ENCODE measurements around the gene CST9L. TPM values are rescaled to one million over a fixed set of nuclear protein-coding genes. Genes with fewer than 3 reads are reported as not detected.

The CST9L gene
- total and polyA plus RNA-seq, 12 donors = not detected

DNA sequence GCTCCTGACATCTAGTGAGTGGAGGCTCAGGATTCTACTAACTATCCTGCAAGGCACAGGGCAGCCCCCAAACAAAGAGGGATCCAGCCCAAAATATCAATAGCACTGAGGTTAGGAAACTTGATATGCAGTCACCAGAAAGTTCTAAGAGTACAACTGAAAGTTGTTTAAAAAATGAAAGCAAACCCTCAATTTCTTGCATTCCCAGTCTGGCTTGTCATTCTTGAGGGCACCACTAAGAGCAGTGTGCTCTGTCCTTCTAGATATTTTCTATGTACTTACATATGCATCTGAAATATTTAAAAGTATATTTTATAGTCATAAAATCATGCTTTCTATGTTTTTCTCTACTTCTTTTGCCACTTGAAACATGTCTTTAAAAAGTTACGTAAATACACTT, 41.4 kb downstream of the CST9L start:
- intact Hi-C loops (cut with DNase I) = no loop called here
- Histone ChIP-seq H3K27me3 (no peaks in the 10 kb centered on the region), H3K4me1 (no peaks in the 10 kb centered on the region), H3K9me3 (peaks cover 0 to 20% (median 0%) of the 10 kb centered on the region in 11 donors), H3K4me3 (no peak overlapping the region), H3K27ac (no peak overlapping the region), H3K36me3 (no peaks in the 10 kb centered on the region)
- ATAC-seq (no peak), DNase-seq (no peak)
- 95 to 97% methylated on average over 1 of the region's 1 CpG for WGBS, 2 donors
- TF ChIP-seq CTCF (IDR thresholded peaks at IDR 0.05) = no peak

DNA sequence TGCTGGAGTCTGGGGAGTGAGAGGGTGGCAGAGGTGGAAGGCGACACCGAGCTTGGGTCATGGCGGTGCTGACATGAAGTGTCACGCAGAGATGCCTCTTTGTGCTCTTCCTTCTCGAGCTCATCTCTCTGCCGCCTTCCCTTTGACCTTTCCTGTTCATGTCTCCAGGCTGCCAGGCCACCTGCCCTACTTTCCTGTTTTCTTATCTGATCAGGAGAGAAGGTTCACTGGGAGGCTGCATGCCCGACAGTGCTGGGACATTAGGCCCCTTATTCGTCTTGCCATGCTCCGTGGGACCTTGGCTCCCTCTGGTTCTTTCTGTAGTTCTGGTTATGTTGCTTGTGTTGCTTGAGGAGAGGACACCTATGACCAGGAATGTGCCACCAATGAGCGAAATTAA, 44.1 kb downstream of the CST9L start:
- DNase-seq (no peak), ATAC-seq (no peak)
- Histone ChIP-seq H3K27ac (no peak overlapping the region), H3K27me3 (no peaks in the 10 kb centered on the region), H3K4me3 (no peak overlapping the region), H3K9me3 (peaks cover 0 to 13% (median 0%) of the 10 kb centered on the region in 11 donors), H3K36me3 (no peaks in the 10 kb centered on the region), H3K4me1 (no peaks in the 10 kb centered on the region)
- 82 to 85% methylated on average over 10 of the region's 10 CpGs for WGBS, 2 donors
- intact Hi-C loops (cut with DNase I) = no loop called here
- no peak for TF ChIP-seq CTCF (IDR thresholded peaks at IDR 0.05)

GRCh38 chr20:23520185-23520584, 48.1 kb downstream of the CST9L start:
- H3K36me3 ChIP-seq = no peaks in the 10 kb centered on the region
- no peak for DNase-seq
- intact Hi-C loops (cut with DNase I) = no loop called here
- ATAC-seq = no peak
- H3K4me3 ChIP-seq = no peak overlapping the region
- no peak overlapping the region for H3K27ac ChIP-seq
- H3K9me3 ChIP-seq = no peaks in the 10 kb centered on the region
- whole genome bisulfite sequencing, 2 donors = 74 to 77% methylated on average over 2 of the region's 2 CpGs
- TF ChIP-seq CTCF (IDR thresholded peaks at IDR 0.05) = no peak
- H3K27me3 ChIP-seq = peaks cover 0 to 5% (median 0%) of the 10 kb centered on the region in 7 donors
- H3K4me1 ChIP-seq = no peaks in the 10 kb centered on the region

GRCh38 chr20:23519556-23519955, 48.7 kb downstream of the CST9L start:
- Histone ChIP-seq H3K4me3 (no peak overlapping the region), H3K4me1 (no peaks in the 10 kb centered on the region), H3K27ac (no peak overlapping the region), H3K9me3 (no peaks in the 10 kb centered on the region), H3K27me3 (peaks cover 0 to 5% (median 0%) of the 10 kb centered on the region in 7 donors), H3K36me3 (no peaks in the 10 kb centered on the region)
- intact Hi-C loops (cut with DNase I) = no loop called here
- TF ChIP-seq CTCF (IDR thresholded peaks at IDR 0.05) = no peak
- DNase-seq = no peak
- no peak for ATAC-seq
- WGBS, 2 donors = 73 to 78% methylated on average over 6 of the region's 6 CpGs
